ENCODE data around the gene PTPRN2.

- TF ChIP-seq CTCF (conservative IDR thresholded peaks at IDR 0.05) (no peak), EZH2 (IDR thresholded peaks at IDR 0.05; ENCODE audit: low read depth) (no peak)
Observed at GRCh38 chr7:158039270-158039669, 548.4 kb downstream of the PTPRN2 start.

Measured in PC-9 (cell line).